GM10266 (cell line): ENCODE data around the gene UTS2B.

Experiments used
- DNase-seq: peaks from one replicate; pipeline ENCODE4 v3.0.0; 2012; ENCODE audit errors: extremely low spot score
- CTCF ChIP-seq: IDR thresholded peaks from 2 replicates; pipeline ENCODE4 v1.5.1; 2012; ENCODE audit warnings: mild to moderate bottlenecking, low read depth; ENCODE audit not compliant: control insufficient read depth, insufficient read depth; ENCODE audit errors: missing control alignments

Gene UTS2B

DNA sequence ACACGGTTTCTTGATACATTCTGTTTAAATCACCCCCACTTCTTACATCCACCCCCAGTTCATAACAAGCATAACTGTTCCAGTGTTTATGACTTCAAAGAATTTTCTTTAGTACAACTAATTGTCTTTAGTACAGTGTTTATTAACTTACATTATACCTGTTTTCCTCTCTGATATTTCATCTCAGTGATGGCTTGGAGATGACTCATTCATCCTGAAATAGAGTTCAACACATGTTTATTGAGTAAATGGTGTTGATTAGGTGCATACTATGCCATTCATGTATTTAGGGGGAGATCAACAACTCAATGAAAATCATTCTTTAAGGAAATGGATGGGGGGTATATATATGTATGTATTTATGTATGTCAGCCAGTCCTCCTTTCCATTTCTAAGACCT, 21.7 kb upstream of the UTS2B start:
- TF ChIP-seq CTCF = no peak
- no peak for DNase-seq

- TF ChIP-seq CTCF = no peak
- no peak for DNase-seq
Observed at GRCh38 chr3:191350396-191351090, 20.2 kb upstream of the UTS2B start.

DNA sequence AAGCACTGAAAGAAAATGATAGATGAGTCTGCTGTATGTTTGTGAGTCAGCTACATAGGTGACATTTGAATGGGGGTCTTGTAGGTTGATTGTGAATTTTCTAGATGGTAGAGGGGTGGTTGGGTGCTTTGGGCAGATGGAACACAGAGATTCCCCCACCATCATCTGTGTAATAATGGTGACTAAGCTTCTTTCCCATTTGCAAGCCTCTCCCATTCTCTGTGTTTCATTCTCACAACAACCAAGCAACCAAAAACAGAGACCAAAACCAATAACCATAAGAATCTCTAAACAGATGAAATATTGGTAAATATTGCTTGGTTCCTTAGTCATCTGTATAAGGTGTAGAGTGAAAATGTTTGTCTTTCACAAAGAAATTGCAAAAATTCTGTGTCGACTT, 17.8 kb upstream of the UTS2B start:
- TF ChIP-seq CTCF = no peak
- no peak for DNase-seq

DNA sequence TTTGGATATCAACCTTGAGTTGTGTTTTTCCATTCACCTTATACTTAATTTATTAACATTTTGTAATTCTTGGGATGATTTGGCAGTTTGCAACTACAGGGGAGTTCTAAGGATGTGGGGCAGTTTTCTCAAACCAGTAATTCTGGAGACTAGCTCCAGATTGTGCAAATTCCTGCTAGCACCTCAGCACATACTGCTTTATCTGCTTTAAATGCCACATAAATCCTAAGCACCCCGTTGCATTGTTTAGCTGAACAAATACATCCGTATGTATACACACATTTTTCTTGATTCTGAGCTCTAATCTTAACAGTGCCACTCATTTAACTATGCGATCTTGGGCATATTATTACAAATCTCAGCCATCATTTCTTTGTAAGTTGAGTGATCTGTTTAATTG, 16.9 kb upstream of the UTS2B start:
- no peak for DNase-seq
- TF ChIP-seq CTCF = no peak

DNA sequence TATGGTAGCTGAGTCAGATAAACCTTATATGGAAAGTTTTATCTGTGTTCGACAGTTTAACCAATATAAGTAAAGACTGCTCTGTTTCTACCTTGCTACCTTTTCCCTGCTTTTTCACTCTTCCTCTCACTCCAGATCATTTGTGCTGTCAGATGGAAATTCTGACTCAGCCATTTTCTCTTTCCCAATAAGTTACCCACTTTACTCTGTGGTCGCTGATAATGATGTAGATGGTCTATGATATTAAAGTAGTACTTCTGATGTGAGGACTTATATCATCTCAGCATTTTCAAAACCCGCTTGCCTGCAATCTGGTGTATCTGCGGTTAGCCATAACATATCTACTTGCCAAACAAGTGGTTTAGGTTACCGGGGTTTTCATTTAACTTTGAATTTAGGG, 15.0 kb upstream of the UTS2B start:
- no peak for DNase-seq
- TF ChIP-seq CTCF = no peak

DNA sequence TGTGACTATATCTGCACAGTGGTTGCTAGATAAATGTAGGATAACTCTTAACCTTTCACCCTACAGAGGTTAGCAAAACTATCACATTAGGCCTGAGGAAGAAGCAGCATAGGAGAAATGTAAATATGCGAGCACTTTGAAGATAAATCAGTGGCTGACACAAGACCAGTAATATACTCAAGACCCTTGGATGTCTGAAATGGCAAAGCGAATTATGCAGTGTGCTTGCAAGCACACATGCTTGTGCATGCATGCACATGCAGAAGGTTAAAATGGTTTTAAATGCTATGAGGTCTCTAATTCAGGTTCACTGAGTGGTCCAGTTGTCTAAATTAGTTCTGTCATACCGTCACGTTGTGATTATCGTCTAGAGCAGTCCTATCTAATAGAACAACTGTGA, 13.6 kb upstream of the UTS2B start:
- DNase-seq = no peak
- no peak for TF ChIP-seq CTCF

DNA sequence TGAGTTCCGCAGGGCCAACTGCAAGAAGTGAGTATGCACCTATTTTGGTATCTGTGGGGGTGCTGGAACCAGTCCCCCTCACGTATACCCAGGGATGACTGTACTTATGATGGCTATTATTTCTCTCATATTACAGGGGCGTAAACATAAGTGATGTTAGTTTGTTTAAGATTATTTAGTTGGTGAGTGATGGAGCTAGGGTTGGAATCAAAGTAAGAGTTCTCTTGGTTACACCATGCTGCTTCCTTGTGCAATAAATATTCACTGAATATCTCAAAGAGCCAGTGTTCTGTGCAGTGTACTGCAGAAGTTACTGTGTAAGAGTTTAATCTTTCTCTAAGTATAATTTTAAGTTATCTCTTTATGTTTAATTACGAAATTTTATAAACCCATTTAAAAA, 12.8 kb upstream of the UTS2B start:
- DNase-seq = no peak
- TF ChIP-seq CTCF = no peak
